Right atrium auricular region (tissue), 2 donors: ENCODE results near the gene PLA2G6. TPM values are rescaled to one million over a fixed set of nuclear protein-coding genes. Genes with fewer than 3 reads are reported as not detected.

ENCODE experiments used
- DNase-seq: peaks from one replicate; pipeline ENCODE4 v3.0.0-alpha.2; 2019; ENCODE audit warnings: low spot score
- H3K27ac ChIP-seq, 2 donors: fragments of 200-600 bp; sonication (generic); 1 replicate in 1 of 2; 2 replicates in 1 of 2; pipeline ENCODE4 v1.5.1; 2016 to 2019
- H3K27me3 ChIP-seq, 2 donors: fragments of 200-600 bp; sonication (generic); one replicate each; pipeline versions ENCODE4 v1.5.1 to v1.6.0; 2017 to 2019
- H3K36me3 ChIP-seq: fragments of 200-600 bp; sonication (generic); one replicate; pipeline ENCODE4 v1.5.1; 2016
- H3K4me1 ChIP-seq, 2 donors: fragments of 200-600 bp; sonication (generic); one replicate each; pipeline versions ENCODE4 v1.5.1 to v1.6.0; 2017 to 2019
- H3K4me3 ChIP-seq, 2 donors: fragments of 200-600 bp; sonication (generic); 1 replicate in 1 of 2; 2 replicates in 1 of 2; pipeline ENCODE4 v1.5.1; 2017 to 2019; ENCODE audit warnings: mild to moderate bottlenecking in 1 of 2, moderate library complexity in 1 of 2
- H3K9me3 ChIP-seq, 2 donors: fragments of 200-600 bp; sonication (generic); one replicate each; pipeline ENCODE4 v1.5.1; 2019
- CTCF ChIP-seq, 2 donors: fragments of 200-600 bp; sonication (generic); IDR thresholded peaks; one replicate each; pipeline ENCODE4 v1.5.1; 2019; ENCODE audit warnings: antibody characterized with exemption in 2 of 2
- total RNA-seq, 2 donors: library from RNA; depleted of rRNA; stranded (reverse); fragments of >200 nt; gene quantifications; one replicate each; pipeline ENCODE4 v1.1.0, GENCODE V29; 2016

Gene PLA2G6
- total RNA-seq, 2 donors from 2014 or later = 9.0 to 15.6 TPM

GRCh38 chr22:38132794-38133193, 48.8 kb downstream of the PLA2G6 start:
- DNase-seq = no peak
- Histone ChIP-seq H3K36me3 (no peaks in the 10 kb centered on the region), H3K9me3 (no peaks in the 10 kb centered on the region), H3K27ac (no peak overlapping the region), H3K4me3 (no peak overlapping the region), H3K27me3 (no peaks in the 10 kb centered on the region), H3K4me1 (no peaks in the 10 kb centered on the region)
- TF ChIP-seq CTCF (IDR thresholded peaks at IDR 0.05) = no peak

GRCh38 chr22:38132136-38132535, 49.5 kb downstream of the PLA2G6 start:
- no peak for TF ChIP-seq CTCF (IDR thresholded peaks at IDR 0.05)
- Histone ChIP-seq H3K27me3 (no peaks in the 10 kb centered on the region), H3K9me3 (no peaks in the 10 kb centered on the region), H3K4me1 (no peaks in the 10 kb centered on the region), H3K4me3 (no peak overlapping the region), H3K27ac (no peak overlapping the region), H3K36me3 (no peaks in the 10 kb centered on the region)
- no peak for DNase-seq

- no peak overlapping the region for H3K4me3 ChIP-seq
- H3K9me3 ChIP-seq = no peaks in the 10 kb centered on the region
- H3K27me3 ChIP-seq = no peaks in the 10 kb centered on the region
- no peak overlapping the region for H3K27ac ChIP-seq
- H3K36me3 ChIP-seq = no peaks in the 10 kb centered on the region
- TF ChIP-seq CTCF (IDR thresholded peaks at IDR 0.05) = no peak
- no peaks in the 10 kb centered on the region for H3K4me1 ChIP-seq
- no peak for DNase-seq
Measured at GRCh38 chr22:38131399-38131798, 50.2 kb downstream of the PLA2G6 start.

- TF ChIP-seq CTCF (IDR thresholded peaks at IDR 0.05) = no peak
- H3K27ac ChIP-seq = no peak overlapping the region
- no peak for DNase-seq
- H3K9me3 ChIP-seq = no peaks in the 10 kb centered on the region
- no peaks in the 10 kb centered on the region for H3K27me3 ChIP-seq
- no peaks in the 10 kb centered on the region for H3K36me3 ChIP-seq
- no peaks in the 10 kb centered on the region for H3K4me1 ChIP-seq
- no peak overlapping the region for H3K4me3 ChIP-seq
Measured at GRCh38 chr22:38129856-38130255, 51.8 kb downstream of the PLA2G6 start.

GRCh38 chr22:38129021-38129420, 52.6 kb downstream of the PLA2G6 start:
- Histone ChIP-seq H3K4me3 (no peak overlapping the region), H3K27ac (no peak overlapping the region), H3K36me3 (no peaks in the 10 kb centered on the region), H3K4me1 (no peaks in the 10 kb centered on the region), H3K27me3 (no peaks in the 10 kb centered on the region), H3K9me3 (no peaks in the 10 kb centered on the region)
- TF ChIP-seq CTCF (IDR thresholded peaks at IDR 0.05) = no peak
- no peak for DNase-seq

- H3K36me3 ChIP-seq = no peaks in the 10 kb centered on the region
- no peak for TF ChIP-seq CTCF (IDR thresholded peaks at IDR 0.05)
- DNase-seq = no peak
- no peaks in the 10 kb centered on the region for H3K27me3 ChIP-seq
- no peak overlapping the region for H3K27ac ChIP-seq
- no peaks in the 10 kb centered on the region for H3K9me3 ChIP-seq
- H3K4me1 ChIP-seq = no peaks in the 10 kb centered on the region
- H3K4me3 ChIP-seq = no peak overlapping the region
Measured at GRCh38 chr22:38127869-38128268, 53.8 kb downstream of the PLA2G6 start.
